Astrocyte (in vitro differentiated cells and primary cell): Measurements from ENCODE around the gene IRF1. TPM values are rescaled to one million over a fixed set of nuclear protein-coding genes. Genes with fewer than 3 reads are reported as not detected.

Experiments used
- DNase-seq: peaks from one replicate; pipeline ENCODE4 v3.0.0-alpha.2; 2010; ENCODE audit warnings: low read depth
- FAIRE-seq: peaks from 2 replicates; lab custom pipeline; 2011; peaks lifted over from hg19 to GRCh38; lab: Jason Lieb, UNC
- H2AFZ ChIP-seq: 2 replicates; pipeline ENCODE4 v1.6.0; 2012; ENCODE audit warnings: low read depth, low read length, inconsistent platforms
- H3K27ac ChIP-seq: 2 replicates; pipeline ENCODE4 v1.5.1; 2011; ENCODE audit warnings: low read depth, low read length, inconsistent platforms
- H3K27me3 ChIP-seq: 2 replicates; pipeline ENCODE4 v1.6.0; 2011; ENCODE audit warnings: low read length, inconsistent platforms; ENCODE audit not compliant: insufficient read depth
- H3K36me3 ChIP-seq: 2 replicates; pipeline ENCODE4 v1.5.1; 2011; ENCODE audit warnings: low read length, inconsistent platforms; ENCODE audit not compliant: insufficient read depth
- H3K4me1 ChIP-seq: 2 replicates; pipeline ENCODE4 v1.5.1; 2011; ENCODE audit warnings: low read length, inconsistent platforms; ENCODE audit not compliant: insufficient read depth
- H3K4me2 ChIP-seq: 2 replicates; pipeline ENCODE4 v1.6.0; 2012; ENCODE audit warnings: low read length, inconsistent platforms
- H3K4me3 ChIP-seq: 2 replicates; pipeline ENCODE4 v1.5.1; 2011; ENCODE audit warnings: low read depth, mild to moderate bottlenecking, low read length, inconsistent platforms; ENCODE audit not compliant: insufficient read depth
- H3K79me2 ChIP-seq: 2 replicates; pipeline ENCODE4 v1.6.0; 2012; ENCODE audit warnings: mild to moderate bottlenecking, low read length, inconsistent platforms; ENCODE audit not compliant: insufficient read depth
- H3K9ac ChIP-seq: 2 replicates; pipeline ENCODE4 v1.6.0; 2012; ENCODE audit warnings: mild to moderate bottlenecking, low read length, inconsistent platforms
- H3K9me3 ChIP-seq: 2 replicates; pipeline ENCODE4 v1.5.1; 2012; ENCODE audit warnings: low read depth, mild to moderate bottlenecking, low read length, inconsistent platforms; ENCODE audit not compliant: insufficient read depth
- H4K20me1 ChIP-seq: 2 replicates; pipeline ENCODE4 v1.6.0; 2012; ENCODE audit warnings: low read length, inconsistent platforms; ENCODE audit not compliant: insufficient read depth
- H3K27ac Mint-ChIP-seq: one replicate; pipeline ENCODE4 v1.8.0; 2021; ENCODE audit warnings: mild to moderate bottlenecking, mixed read lengths; ENCODE audit not compliant: unreplicated experiment
- H3K27me3 Mint-ChIP-seq: one replicate; pipeline ENCODE4 v1.8.0; 2021; ENCODE audit warnings: low read depth, mixed read lengths; ENCODE audit not compliant: unreplicated experiment
- H3K36me3 Mint-ChIP-seq: one replicate; pipeline ENCODE4 v1.8.0; 2021; ENCODE audit warnings: low read depth, mixed read lengths; ENCODE audit not compliant: unreplicated experiment
- H3K4me1 Mint-ChIP-seq: one replicate; pipeline ENCODE4 v1.8.0; 2021; ENCODE audit warnings: low read depth, mixed read lengths; ENCODE audit not compliant: unreplicated experiment
- H3K4me3 Mint-ChIP-seq: one replicate; pipeline ENCODE4 v1.8.0; 2021; ENCODE audit warnings: mild to moderate bottlenecking, moderate library complexity, mixed read lengths; ENCODE audit not compliant: unreplicated experiment
- H3K9me3 Mint-ChIP-seq: one replicate; pipeline ENCODE4 v1.8.0; 2021; ENCODE audit warnings: mild to moderate bottlenecking, mixed read lengths; ENCODE audit not compliant: unreplicated experiment
- CTCF ChIP-seq: IDR thresholded peaks from 2 replicates; pipeline ENCODE4 v1.5.1; 2011; ENCODE audit warnings: low read depth, mild to moderate bottlenecking, inconsistent platforms, low read length, moderate library complexity; ENCODE audit not compliant: insufficient read depth
- EZH2 ChIP-seq: IDR thresholded peaks from 2 replicates; pipeline ENCODE4 v1.6.1; 2012; ENCODE audit warnings: mild to moderate bottlenecking, low read length, inconsistent platforms; ENCODE audit not compliant: insufficient read depth
- total RNA-seq: library from RNA; stranded (reverse); gene quantifications from 2 replicates; pipeline ENCODE4 v1.2.1, GENCODE V29; 2021

The IRF1 gene
- total RNA-seq, 1 donor from 2014 or later = 39.7 TPM

GRCh38 chr5:132474131-132474723 lies 16.3 kb downstream of the IRF1 start:
- Histone ChIP-seq H3K9ac (no peak overlapping the region), H2AFZ (no peak overlapping the region)

GRCh38 chr5:132473668-132474067 lies 16.9 kb downstream of the IRF1 start:
- Histone ChIP-seq H3K4me2 (no peak overlapping the region), H3K27me3 (no peaks in the 10 kb centered on the region), H3K4me3 (no peak overlapping the region), H3K36me3 (no peaks in the 10 kb centered on the region), H4K20me1 (no peaks in the 10 kb centered on the region), H3K79me2 (no peaks in the 10 kb centered on the region), H3K27ac (no peak overlapping the region), H3K4me1 (peaks cover 11% of the 10 kb centered on the region), H3K9me3 (no peaks in the 10 kb centered on the region), H2AFZ (no peak overlapping the region), H3K9ac (no peak overlapping the region)
- Mint-ChIP-seq H3K36me3 (peaks cover 16% of the 10 kb centered on the region), H3K9me3 (peaks cover 4% of the 10 kb centered on the region), H3K4me3 (no peak overlapping the region), H3K4me1 (peaks cover 31% of the 10 kb centered on the region), H3K27ac (no peak overlapping the region), H3K27me3 (no peaks in the 10 kb centered on the region)
- TF ChIP-seq CTCF (no peak), EZH2 (no peak)
- DNase-seq = no peak
- no peak for FAIRE-seq

More at GRCh38 chr5:132474131-132474723, 16.3 kb downstream of the IRF1 start:
- no peak overlapping the region for H3K27ac ChIP-seq
- H3K4me2 ChIP-seq = no peak overlapping the region
- no peak for DNase-seq
- H3K36me3 ChIP-seq = no peaks in the 10 kb centered on the region
- H3K4me3 ChIP-seq = no peak overlapping the region
- Mint-ChIP-seq H3K4me1 (peaks cover 26% of the 10 kb centered on the region), H3K27ac (no peak overlapping the region), H3K36me3 (peaks cover 11% of the 10 kb centered on the region), H3K27me3 (no peaks in the 10 kb centered on the region), H3K9me3 (no peaks in the 10 kb centered on the region), H3K4me3 (no peak overlapping the region)
- H3K79me2 ChIP-seq = no peaks in the 10 kb centered on the region
- H3K27me3 ChIP-seq = no peaks in the 10 kb centered on the region
- TF ChIP-seq CTCF (no peak), EZH2 (no peak)
- FAIRE-seq = no peak
- H4K20me1 ChIP-seq = no peaks in the 10 kb centered on the region
- H3K4me1 ChIP-seq = peaks cover 10% of the 10 kb centered on the region
- H3K9me3 ChIP-seq = no peaks in the 10 kb centered on the region

- Histone ChIP-seq H3K36me3 (no peaks in the 10 kb centered on the region), H3K4me1 (peaks cover 11% of the 10 kb centered on the region), H3K9ac (no peak overlapping the region), H3K79me2 (no peaks in the 10 kb centered on the region), H4K20me1 (no peaks in the 10 kb centered on the region), H3K4me3 (no peak overlapping the region), H3K27me3 (no peaks in the 10 kb centered on the region), H2AFZ (no peak overlapping the region), H3K4me2 (no peak overlapping the region), H3K27ac (no peak overlapping the region), H3K9me3 (no peaks in the 10 kb centered on the region)
- Mint-ChIP-seq H3K27me3 (no peaks in the 10 kb centered on the region), H3K9me3 (peaks cover 4% of the 10 kb centered on the region), H3K27ac (no peak overlapping the region), H3K4me1 (peaks cover 33% of the 10 kb centered on the region), H3K4me3 (no peak overlapping the region), H3K36me3 (peaks cover 17% of the 10 kb centered on the region)
- DNase-seq = no peak
- TF ChIP-seq EZH2 (no peak), CTCF (no peak)
- FAIRE-seq = no peak
These were observed 17.5 kb downstream of the IRF1 start for GRCh38 chr5:132473019-132473531.
